LNCaP clone FGC (cell line): ENCODE measurements around the gene MMP1.

Experiments
- DNase-seq: peaks from one replicate; pipeline ENCODE4 v3.0.0-alpha.2; 2011; ENCODE audit warnings: low read depth
- H3K4me3 ChIP-seq: 2 replicates; pipeline ENCODE4 v1.5.1; 2011; ENCODE audit warnings: mild to moderate bottlenecking, low read depth, low read length, control low read depth
- CTCF ChIP-seq: IDR thresholded peaks from 2 replicates; pipeline ENCODE4 v1.5.1; 2012; ENCODE audit warnings: mild to moderate bottlenecking; ENCODE audit not compliant: control insufficient read depth, insufficient read depth; ENCODE audit errors: extremely low read depth

Gene MMP1

GRCh38 chr11:102807921-102808320 is 10.0 kb upstream of the MMP1 start:
- DNase-seq = no peak
- TF ChIP-seq CTCF = peak; percentile 25; the same call in 1 of the 2 replicates
- H3K4me3 ChIP-seq = no peak overlapping the region

- no peak for TF ChIP-seq CTCF
- no peak for DNase-seq
These were observed 8.3 kb upstream of the MMP1 start for GRCh38 chr11:102806296-102806695.

DNA sequence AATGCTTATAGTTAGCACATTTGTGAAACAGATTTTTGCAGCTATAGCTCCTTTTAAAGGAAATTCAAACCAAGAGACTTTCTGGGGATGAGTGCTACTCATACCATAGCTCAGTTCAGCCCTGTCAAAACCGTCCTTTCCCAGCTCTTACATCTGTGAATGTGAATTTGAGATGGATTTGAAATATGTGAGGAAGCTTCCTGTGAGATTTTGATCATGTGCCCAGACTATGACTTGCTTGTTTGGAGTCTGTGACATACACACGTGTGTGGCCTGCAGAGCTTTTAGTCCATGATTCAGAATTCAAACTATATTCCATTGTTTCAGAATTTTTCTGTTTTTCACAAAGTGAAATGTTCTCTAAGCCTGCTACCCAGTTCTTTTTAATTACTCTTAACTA is 4.4 kb upstream of the MMP1 start:
- H3K4me3 ChIP-seq = no peak overlapping the region
- DNase-seq = no peak
- no peak for TF ChIP-seq CTCF

More at GRCh38 chr11:102806296-102806695, 8.3 kb upstream of the MMP1 start:
- no peak overlapping the region for H3K4me3 ChIP-seq

DNA sequence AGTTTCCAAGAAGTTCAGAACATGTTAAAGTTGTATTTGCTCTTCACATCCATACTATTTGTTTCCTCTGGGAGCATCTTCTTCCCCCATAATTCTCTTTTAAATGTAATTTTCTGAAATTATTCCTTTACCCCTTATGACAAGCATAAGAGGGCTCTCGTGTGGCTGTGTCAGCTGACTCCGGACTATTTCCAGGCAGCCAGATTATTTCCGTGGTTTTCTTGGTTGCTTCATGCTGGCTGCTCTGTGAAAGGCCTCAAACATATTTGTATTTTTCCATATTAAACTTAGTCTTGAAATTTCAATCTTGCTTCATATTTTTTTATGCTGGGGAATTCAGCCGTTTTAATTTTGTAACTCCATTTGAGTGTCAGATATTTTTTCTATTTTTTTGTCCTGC is 2.8 kb upstream of the MMP1 start:
- no peak for TF ChIP-seq CTCF
- no peak overlapping the region for H3K4me3 ChIP-seq
- no peak for DNase-seq

GRCh38 chr11:102799681-102800340 is 1.9 kb upstream of the MMP1 start:
- no peak for TF ChIP-seq CTCF

DNA sequence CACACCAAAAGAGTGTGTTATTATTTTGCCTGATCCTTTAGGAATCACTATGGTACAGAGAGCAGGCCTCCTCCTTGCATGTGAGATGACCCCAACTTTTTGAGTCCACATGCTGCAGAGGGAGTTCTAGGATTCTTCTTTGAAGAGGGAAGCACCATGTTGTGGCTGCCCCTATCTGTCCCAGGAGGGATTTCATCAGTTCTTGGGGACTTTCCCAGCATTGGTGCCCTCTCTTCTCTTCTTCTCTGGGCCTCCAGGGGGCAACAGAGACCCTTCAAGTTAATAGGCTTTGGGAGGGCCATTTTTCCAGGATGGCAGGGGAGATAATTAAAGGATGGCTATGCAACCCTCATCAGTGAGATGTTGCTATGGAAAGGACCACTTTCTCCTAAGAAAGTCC is 3.6 kb downstream of the MMP1 start:
- H3K4me3 ChIP-seq = no peak overlapping the region
- peak; percentile 41 for TF ChIP-seq CTCF
- DNase-seq = no peak

More at GRCh38 chr11:102799681-102800340, 1.9 kb upstream of the MMP1 start:
- H3K4me3 ChIP-seq = no peak overlapping the region
- DNase-seq = no peak
